ENCODE data around the gene UQCRQ.
"Not testable (repeated sequence)": the region's sequence is repeated elsewhere in the genome, so short reads cannot be mapped to it uniquely, and the experiment has no call there.

The UQCRQ gene

GRCh38 chr5:132834057-132834456, 32.4 kb upstream of the UQCRQ start:
- no peak for DNase-seq

GRCh38 chr5:132836852-132837251, 29.6 kb upstream of the UQCRQ start:
- no peak for DNase-seq

- no peak for DNase-seq
These were observed 28.6 kb upstream of the UQCRQ start for GRCh38 chr5:132837868-132838267.

- DNase-seq: no peak
These were observed 27.7 kb upstream of the UQCRQ start for GRCh38 chr5:132838516-132839282.

GRCh38 chr5:132839426-132840301, 26.8 kb upstream of the UQCRQ start:
- no peak for DNase-seq

GRCh38 chr5:132840313-132840712, 26.1 kb upstream of the UQCRQ start:
- no peak for DNase-seq

GRCh38 chr5:132840896-132841295, 25.5 kb upstream of the UQCRQ start:
- DNase-seq: no peak

- DNase-seq: no peak
These were observed 25.1 kb upstream of the UQCRQ start for GRCh38 chr5:132841305-132841704.

- DNase-seq: no peak
These were observed 18.2 kb upstream of the UQCRQ start for GRCh38 chr5:132848270-132848669.

GRCh38 chr5:132849347-132849746, 17.1 kb upstream of the UQCRQ start:
- no peak for DNase-seq

- no peak for DNase-seq
These were observed 16.4 kb upstream of the UQCRQ start for GRCh38 chr5:132850066-132850465.

- DNase-seq: no peak
These were observed 13.1 kb upstream of the UQCRQ start for GRCh38 chr5:132853323-132853722.

GRCh38 chr5:132853790-132854189, 12.7 kb upstream of the UQCRQ start:
- no peak for DNase-seq

GRCh38 chr5:132854301-132854700, 12.1 kb upstream of the UQCRQ start:
- no peak for DNase-seq

GRCh38 chr5:132854992-132855391, 11.4 kb upstream of the UQCRQ start:
- DNase-seq: not testable (repeated sequence)

GRCh38 chr5:132856011-132856410, 10.4 kb upstream of the UQCRQ start:
- DNase-seq: no peak

GRCh38 chr5:132859889-132860437, 6.5 kb upstream of the UQCRQ start:
- DNase-seq: no peak

GRCh38 chr5:132860742-132861141, 5.7 kb upstream of the UQCRQ start:
- DNase-seq: no peak

- no peak for DNase-seq
These were observed 637 bp upstream of the UQCRQ start for GRCh38 chr5:132865668-132866341.

GRCh38 chr5:132867046-132867451, 607 bp downstream of the UQCRQ start:
- DNase-seq: no peak

- DNase-seq: no peak
These were observed 2.3 kb downstream of the UQCRQ start for GRCh38 chr5:132868754-132869153.

- DNase-seq: no peak
These were observed 4.4 kb downstream of the UQCRQ start for GRCh38 chr5:132870801-132871200.
